Neuronal stem cell (in vitro differentiated cells): ENCODE measurements around the gene MS4A6A.
"Not testable (repeated sequence)": the region's sequence is repeated elsewhere in the genome, so short reads cannot be mapped to it uniquely, and the experiment has no call there.

ENCODE experiments used
- DNase-seq: peaks from one replicate; pipeline ENCODE4 v3.0.0-alpha.2; 2013; ENCODE audit warnings: low spot score
- H2AFZ ChIP-seq: one replicate; pipeline ENCODE4 v1.6.1; 2013; ENCODE audit warnings: mild to moderate bottlenecking, low read length, inconsistent platforms
- H2AK5ac ChIP-seq: 2 replicates; pipeline ENCODE4 v1.6.1; 2013; ENCODE audit warnings: low read depth, mild to moderate bottlenecking, inconsistent platforms, low read length, moderate library complexity, mixed read lengths
- H2BK120ac ChIP-seq: 2 replicates; pipeline ENCODE4 v1.6.1; 2013; ENCODE audit warnings: low read depth, mild to moderate bottlenecking, inconsistent platforms, low read length, moderate library complexity, mixed read lengths
- H2BK12ac ChIP-seq: one replicate; pipeline ENCODE4 v1.6.1; 2013; ENCODE audit warnings: low read length, inconsistent platforms
- H2BK15ac ChIP-seq: 2 replicates; pipeline ENCODE4 v1.6.1; 2013; ENCODE audit warnings: mild to moderate bottlenecking, low read length, inconsistent platforms, mixed read lengths
- H2BK5ac ChIP-seq: one replicate; pipeline ENCODE4 v1.6.1; 2013; ENCODE audit warnings: inconsistent platforms, mild to moderate bottlenecking, low read length, moderate library complexity
- H3K14ac ChIP-seq: one replicate; pipeline ENCODE4 v1.6.1; 2013; ENCODE audit warnings: low read length, inconsistent platforms
- H3K18ac ChIP-seq: 2 replicates; pipeline ENCODE4 v1.6.1; 2013; ENCODE audit warnings: low read length, inconsistent platforms
- H3K23ac ChIP-seq: 2 replicates; pipeline ENCODE4 v1.6.1; 2013; ENCODE audit warnings: low read depth, mild to moderate bottlenecking, mixed read lengths, low read length, inconsistent platforms; ENCODE audit not compliant: poor library complexity
- H3K27ac ChIP-seq: replicated peaks from 3 replicates; pipeline ENCODE4 v1.5.1; 2013; ENCODE audit warnings: low read length, inconsistent platforms
- H3K27me3 ChIP-seq, 3 experiments: 2 replicates each; pipeline ENCODE4 v1.6.1; 2013; ENCODE audit warnings: low read length in 3 of 3, mild to moderate bottlenecking in 2 of 3, inconsistent platforms in 1 of 3, low read depth in 1 of 3, mixed read lengths in 1 of 3, moderate library complexity in 1 of 3; ENCODE audit not compliant: control insufficient read depth in 3 of 3, insufficient read depth in 3 of 3
- H3K36me3 ChIP-seq, 2 donors: replicated peaks in 1 of 2; 2 replicates each; pipeline ENCODE4 v1.6.1; 2013; ENCODE audit warnings: low read length in 2 of 2; ENCODE audit not compliant: control insufficient read depth in 2 of 2, insufficient read depth in 2 of 2
- H3K4ac ChIP-seq: 2 replicates; pipeline ENCODE4 v1.6.1; 2013; ENCODE audit warnings: inconsistent platforms, mild to moderate bottlenecking, low read length, moderate library complexity
- H3K4me1 ChIP-seq, 2 donors: 1 replicate in 1 of 2; 2 replicates in 1 of 2; pipeline ENCODE4 v1.6.1; 2013; ENCODE audit warnings: low read length in 2 of 2, low read depth in 1 of 2; ENCODE audit not compliant: control insufficient read depth in 2 of 2, insufficient read depth in 1 of 2
- H3K4me2 ChIP-seq: one replicate; pipeline ENCODE4 v1.6.1; 2013; ENCODE audit warnings: mild to moderate bottlenecking, low read length, inconsistent platforms; ENCODE audit not compliant: insufficient read depth, poor library complexity, severe bottlenecking
- H3K4me3 ChIP-seq, 2 donors: 2 replicates each; pipeline ENCODE4 v1.5.1; 2013; ENCODE audit warnings: low read length in 2 of 2, mild to moderate bottlenecking in 2 of 2, inconsistent platforms in 1 of 2, moderate library complexity in 1 of 2
- H3K79me1 ChIP-seq: one replicate; pipeline ENCODE4 v1.6.1; 2013; ENCODE audit warnings: low read depth, mild to moderate bottlenecking, inconsistent platforms, low read length, moderate library complexity
- H3K9ac ChIP-seq: one replicate; pipeline ENCODE4 v1.6.1; 2013; ENCODE audit warnings: mild to moderate bottlenecking, low read depth, low read length, inconsistent platforms; ENCODE audit not compliant: poor library complexity
- H3K9me3 ChIP-seq, 2 donors: replicated peaks in 1 of 2; 2 replicates each; pipeline versions ENCODE3 to v1.6.1; 2013; ENCODE audit warnings: low read length in 2 of 2, mild to moderate bottlenecking in 2 of 2, inconsistent platforms in 1 of 2, low read depth in 1 of 2, mixed read lengths in 1 of 2, moderate library complexity in 1 of 2; ENCODE audit not compliant: control insufficient read depth in 2 of 2, insufficient read depth in 1 of 2
- H4K8ac ChIP-seq: one replicate; pipeline ENCODE4 v1.6.1; 2013; ENCODE audit warnings: low read depth, mild to moderate bottlenecking, inconsistent platforms, low read length, moderate library complexity
- H4K91ac ChIP-seq: one replicate; pipeline ENCODE4 v1.6.1; 2013; ENCODE audit warnings: low read length, low read depth, mild to moderate bottlenecking, inconsistent platforms; ENCODE audit not compliant: poor library complexity
- WGBS, 2 donors: extraction: QIAGEN DNeasy Blood & Tissue Kit; methylation state at CpG; one replicate each; pipeline ENCODE4 v1.1.7; 2013; ENCODE audit warnings: missing lambda C conversion rate in 2 of 2, mixed read lengths in 1 of 2; ENCODE audit not compliant: insufficient read length in 2 of 2, insufficient replicate concordance in 1 of 2; ENCODE audit errors: extremely low coverage in 2 of 2; 5-methylcytosine and 5-hydroxymethylcytosine counted together

Gene MS4A6A

DNA sequence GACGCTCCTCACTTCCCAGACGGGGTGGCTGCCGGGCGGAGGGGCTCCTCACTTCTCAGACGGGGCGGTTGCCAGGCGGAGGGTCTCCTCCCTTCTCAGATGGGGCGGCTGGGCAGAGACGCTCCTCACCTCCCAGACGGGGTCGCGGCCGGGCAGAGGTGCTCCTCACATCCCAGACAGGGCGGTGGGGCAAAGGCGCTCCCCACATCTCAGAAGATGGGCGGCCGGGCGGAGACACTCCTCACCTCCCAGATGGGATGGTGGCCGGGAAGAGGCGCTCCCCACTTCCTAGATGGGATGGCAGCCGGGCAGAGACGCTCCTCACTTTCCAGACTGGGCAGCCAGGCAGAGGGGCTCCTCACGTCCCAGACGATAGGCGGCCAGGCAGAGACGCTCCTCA, 18.5 kb upstream of the MS4A6A start:
- not testable (repeated sequence) for H2AK5ac ChIP-seq, H3K4ac ChIP-seq, H2AFZ ChIP-seq, H2BK12ac ChIP-seq, H3K18ac ChIP-seq, H3K9me3 ChIP-seq, DNase-seq, H3K4me1 ChIP-seq, H3K14ac ChIP-seq, H2BK15ac ChIP-seq, H3K4me2 ChIP-seq, H3K27me3 ChIP-seq, H4K8ac ChIP-seq, H3K4me3 ChIP-seq, H3K36me3 ChIP-seq, H3K27ac ChIP-seq, H4K91ac ChIP-seq, H3K9ac ChIP-seq, H3K79me1 ChIP-seq, H3K23ac ChIP-seq, H2BK120ac ChIP-seq, H2BK5ac ChIP-seq
- WGBS, 2 donors: no CpG with 5 or more reads among the region's 26 CpGs

DNA sequence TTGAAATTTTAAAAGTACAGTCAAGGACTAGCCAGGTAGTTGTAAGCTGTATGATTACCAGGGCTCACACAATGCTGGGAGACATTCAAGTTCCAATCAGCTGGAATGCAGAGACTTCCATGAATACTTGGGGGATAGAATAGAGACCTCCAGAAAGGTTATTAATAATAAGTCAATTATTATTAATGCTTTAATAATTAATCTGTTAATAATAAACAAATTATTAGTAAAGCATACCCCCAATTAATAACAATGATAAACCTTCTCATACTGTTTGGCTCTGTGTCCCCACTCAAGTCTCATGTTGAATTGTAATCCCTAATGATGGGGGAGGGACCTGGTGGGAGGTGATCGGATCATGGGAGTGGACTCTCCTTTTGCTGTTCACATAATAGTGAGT, 14.6 kb upstream of the MS4A6A start:
- no peak overlapping the region for H2BK5ac ChIP-seq
- no peaks in the 10 kb centered on the region for H3K27me3 ChIP-seq
- no peak overlapping the region for H3K4me2 ChIP-seq

DNA sequence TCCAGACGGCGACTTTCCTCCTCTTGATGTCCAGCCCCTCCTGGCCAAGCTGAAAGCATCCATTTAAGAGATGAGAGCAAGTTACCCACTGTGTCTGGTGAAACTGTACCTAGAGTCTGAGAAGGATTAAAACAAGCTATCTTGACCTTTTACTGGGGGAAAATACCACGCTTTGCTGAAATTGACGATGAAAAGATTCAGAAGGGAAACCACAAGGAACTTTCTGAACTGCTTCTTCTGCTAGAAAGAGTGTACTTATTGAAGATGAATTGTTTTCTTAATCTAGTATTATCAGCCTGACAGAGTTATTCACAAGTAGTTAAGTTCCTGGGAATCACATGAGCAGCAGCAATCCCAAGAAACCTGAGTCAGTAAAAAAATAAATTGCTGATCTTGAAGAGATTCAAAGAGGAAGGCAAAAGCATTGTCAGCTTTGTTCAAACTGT, 13.1 kb upstream of the MS4A6A start:
- H2BK12ac ChIP-seq: no peak overlapping the region
- no peak overlapping the region for H3K4ac ChIP-seq
- H2BK120ac ChIP-seq: no peak overlapping the region
- H3K4me1 ChIP-seq: peaks cover 0 to 2% of the 10 kb centered on the region in 2 donors
- no peaks in the 10 kb centered on the region for H3K9me3 ChIP-seq
- H3K27ac ChIP-seq: no peak overlapping the region
- no peak overlapping the region for H2BK5ac ChIP-seq
- H3K14ac ChIP-seq: no peak overlapping the region
- H3K18ac ChIP-seq: no peak overlapping the region
- no peak overlapping the region for H3K9ac ChIP-seq
- H3K4me2 ChIP-seq: no peak overlapping the region
- no CpG with 5 or more reads among the region's 4 CpGs for WGBS, 2 donors
- H3K79me1 ChIP-seq: no peaks in the 10 kb centered on the region
- no peaks in the 10 kb centered on the region for H3K36me3 ChIP-seq
- H3K27me3 ChIP-seq: no peaks in the 10 kb centered on the region
- no peak overlapping the region for H4K8ac ChIP-seq
- H2AK5ac ChIP-seq: no peak overlapping the region
- no peak overlapping the region for H2BK15ac ChIP-seq
- no peak overlapping the region for H3K4me3 ChIP-seq
- DNase-seq: no peak
- no peak overlapping the region for H4K91ac ChIP-seq
- H3K23ac ChIP-seq: no peak overlapping the region
- H2AFZ ChIP-seq: no peak overlapping the region

More for the DNA sequence above, 14.6 kb upstream of the MS4A6A start:
- no peak overlapping the region for H3K4me3 ChIP-seq
- H2AFZ ChIP-seq: no peak overlapping the region
- H3K9ac ChIP-seq: no peak overlapping the region
- H2BK15ac ChIP-seq: no peak overlapping the region
- no peak overlapping the region for H2BK120ac ChIP-seq
- no peak overlapping the region for H3K14ac ChIP-seq
- H3K27ac ChIP-seq: no peak overlapping the region
- no peak overlapping the region for H2AK5ac ChIP-seq
- no peak for DNase-seq
- H4K91ac ChIP-seq: no peak overlapping the region
- no peak overlapping the region for H3K4ac ChIP-seq
- H2BK12ac ChIP-seq: no peak overlapping the region
- no peak overlapping the region for H3K18ac ChIP-seq
- peaks cover 0 to 3% of the 10 kb centered on the region in 2 donors for H3K9me3 ChIP-seq
- no peaks in the 10 kb centered on the region for H3K79me1 ChIP-seq
- no peak overlapping the region for H4K8ac ChIP-seq
- peaks cover 0 to 2% of the 10 kb centered on the region in 2 donors for H3K4me1 ChIP-seq
- no peak overlapping the region for H3K23ac ChIP-seq
- H3K36me3 ChIP-seq: no peaks in the 10 kb centered on the region
- WGBS, 2 donors: no CpG with 5 or more reads among the region's 1 CpG

DNA sequence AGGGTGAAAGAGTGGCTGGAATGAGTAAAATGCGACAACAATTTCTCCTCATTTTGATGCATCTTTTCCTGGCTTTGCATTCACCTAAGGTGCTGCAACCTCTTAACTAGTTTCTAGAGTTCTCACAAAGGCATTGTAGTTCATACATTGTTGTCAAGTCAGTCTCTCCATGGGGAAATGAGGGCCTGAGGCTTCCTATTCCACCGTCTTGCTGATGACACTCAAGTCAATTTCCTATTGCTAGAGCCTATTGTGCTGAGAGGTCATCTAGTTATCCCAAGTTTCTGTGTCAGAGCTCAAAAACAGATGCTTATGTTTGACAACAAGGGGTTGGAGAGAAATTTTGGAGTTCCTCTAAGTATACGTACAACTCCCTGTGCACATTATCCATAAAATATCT, 11.6 kb upstream of the MS4A6A start:
- DNase-seq: no peak

More for the DNA sequence above, 11.6 kb upstream of the MS4A6A start:
- Histone ChIP-seq H3K14ac (no peak overlapping the region), H3K4me3 (no peak overlapping the region), H2BK15ac (no peak overlapping the region), H3K79me1 (no peaks in the 10 kb centered on the region), H2BK5ac (no peak overlapping the region), H3K4ac (no peak overlapping the region), H3K9me3 (no peaks in the 10 kb centered on the region), H3K9ac (no peak overlapping the region), H3K23ac (no peak overlapping the region), H2BK120ac (no peak overlapping the region), H3K4me1 (peaks cover 0 to 2% of the 10 kb centered on the region in 2 donors), H2AK5ac (no peak overlapping the region), H3K36me3 (no peaks in the 10 kb centered on the region), H3K27ac (no peak overlapping the region), H4K8ac (no peak overlapping the region), H3K27me3 (no peaks in the 10 kb centered on the region), H3K4me2 (no peak overlapping the region), H3K18ac (no peak overlapping the region), H2AFZ (no peak overlapping the region), H2BK12ac (no peak overlapping the region), H4K91ac (no peak overlapping the region)
- no CpG with 5 or more reads among the region's 3 CpGs for WGBS, 2 donors
